GM13976 (cell line): ENCODE measurements around the gene MYNN.

Experiments
- DNase-seq: peaks from one replicate; pipeline ENCODE4 v3.0.0; 2012; ENCODE audit warnings: low spot score
- in situ Hi-C: fragments of 300-500 bp; cut with MboI; formaldehyde crosslinking; loops from one replicate; pipeline ENCODE4 v1.12.0; 2022; ENCODE audit warnings: low sequenced_read_pairs, mixed read lengths, inconsistent platforms; ENCODE audit not compliant: unreplicated experiment
- TF ChIP-seq, protein P1 (sequence below): IDR thresholded peaks from 2 replicates; pipeline ENCODE4 v1.5.1; 2012; ENCODE audit warnings: borderline replicate concordance, mild to moderate bottlenecking; ENCODE audit not compliant: insufficient read depth; ENCODE audit errors: extremely low read depth, missing control alignments, control extremely low read depth

The MYNN gene

GRCh38 chr3:169774186-169774585 lies 990 bp downstream of the MYNN start:
- TF ChIP-seq, protein P1, sequence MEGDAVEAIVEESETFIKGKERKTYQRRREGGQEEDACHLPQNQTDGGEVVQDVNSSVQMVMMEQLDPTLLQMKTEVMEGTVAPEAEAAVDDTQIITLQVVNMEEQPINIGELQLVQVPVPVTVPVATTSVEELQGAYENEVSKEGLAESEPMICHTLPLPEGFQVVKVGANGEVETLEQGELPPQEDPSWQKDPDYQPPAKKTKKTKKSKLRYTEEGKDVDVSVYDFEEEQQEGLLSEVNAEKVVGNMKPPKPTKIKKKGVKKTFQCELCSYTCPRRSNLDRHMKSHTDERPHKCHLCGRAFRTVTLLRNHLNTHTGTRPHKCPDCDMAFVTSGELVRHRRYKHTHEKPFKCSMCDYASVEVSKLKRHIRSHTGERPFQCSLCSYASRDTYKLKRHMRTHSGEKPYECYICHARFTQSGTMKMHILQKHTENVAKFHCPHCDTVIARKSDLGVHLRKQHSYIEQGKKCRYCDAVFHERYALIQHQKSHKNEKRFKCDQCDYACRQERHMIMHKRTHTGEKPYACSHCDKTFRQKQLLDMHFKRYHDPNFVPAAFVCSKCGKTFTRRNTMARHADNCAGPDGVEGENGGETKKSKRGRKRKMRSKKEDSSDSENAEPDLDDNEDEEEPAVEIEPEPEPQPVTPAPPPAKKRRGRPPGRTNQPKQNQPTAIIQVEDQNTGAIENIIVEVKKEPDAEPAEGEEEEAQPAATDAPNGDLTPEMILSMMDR = no peak
- no peak for DNase-seq
- in situ Hi-C loops = no loop called here

GRCh38 chr3:169777822-169778221 lies 4.6 kb downstream of the MYNN start:
- TF ChIP-seq, protein P1 = no peak
- in situ Hi-C loops = no loop called here
- DNase-seq = no peak

GRCh38 chr3:169780742-169781141 lies 7.5 kb downstream of the MYNN start:
- in situ Hi-C loops = no loop called here
- TF ChIP-seq, protein P1 = no peak
- DNase-seq = no peak

DNA sequence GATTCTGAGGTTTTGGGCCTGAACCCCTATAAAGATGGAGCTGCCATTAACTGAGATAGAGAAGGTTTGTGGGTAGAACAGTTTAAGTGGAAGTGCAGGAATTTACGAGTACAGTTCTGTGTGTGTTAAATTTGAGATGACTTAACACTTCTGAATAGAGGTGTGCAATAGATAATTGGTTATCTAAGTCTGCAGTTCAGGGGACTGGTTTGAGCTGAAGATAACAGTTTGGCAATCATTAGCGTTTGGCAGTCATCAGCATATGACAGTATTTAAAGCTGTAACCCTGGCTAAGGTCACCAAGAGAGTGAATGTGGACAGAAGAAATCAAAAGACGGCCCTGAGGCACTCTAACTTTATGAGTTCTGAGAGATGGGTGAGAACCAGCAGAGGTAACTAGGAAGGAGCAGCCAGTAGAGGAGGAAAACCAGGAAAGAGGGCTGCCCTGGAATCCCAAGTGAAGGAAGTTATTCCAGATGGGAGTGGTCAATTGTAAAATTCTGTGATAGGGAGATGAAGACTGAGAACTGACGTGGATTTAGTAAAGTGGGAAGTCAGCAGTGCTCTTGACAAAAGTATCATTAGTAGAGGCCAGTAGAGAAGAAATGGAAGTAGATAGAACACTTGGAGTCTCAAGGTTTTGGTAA lies 8.1 kb downstream of the MYNN start:
- TF ChIP-seq, protein P1 = no peak
- in situ Hi-C loops = no loop called here
- no peak for DNase-seq

GRCh38 chr3:169787120-169787519 lies 13.9 kb downstream of the MYNN start:
- TF ChIP-seq, protein P1 = no peak
- in situ Hi-C loops = no loop called here
- no peak for DNase-seq

DNA sequence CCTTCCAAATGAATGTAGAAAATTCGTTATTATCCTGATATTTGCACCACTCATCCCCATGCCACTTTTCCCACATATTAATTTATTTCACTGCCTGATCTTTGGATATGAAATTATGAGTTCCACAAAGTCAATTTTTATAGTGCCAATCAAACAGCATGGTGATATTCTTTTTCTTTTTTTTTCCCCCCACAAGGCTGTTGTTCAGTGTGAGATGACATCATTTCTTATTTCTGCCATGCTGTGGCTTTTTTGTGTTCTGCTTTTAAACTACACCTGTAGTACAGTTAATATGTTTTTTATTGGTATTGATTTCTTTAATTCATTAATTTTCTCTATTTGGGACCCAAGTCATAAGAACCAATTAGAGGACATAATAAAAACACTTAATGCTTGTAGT lies 14.6 kb downstream of the MYNN start:
- in situ Hi-C loops = no loop called here
- no peak for DNase-seq
- TF ChIP-seq, protein P1 = no peak
